ENCODE data around the gene CFAP77.

DNA sequence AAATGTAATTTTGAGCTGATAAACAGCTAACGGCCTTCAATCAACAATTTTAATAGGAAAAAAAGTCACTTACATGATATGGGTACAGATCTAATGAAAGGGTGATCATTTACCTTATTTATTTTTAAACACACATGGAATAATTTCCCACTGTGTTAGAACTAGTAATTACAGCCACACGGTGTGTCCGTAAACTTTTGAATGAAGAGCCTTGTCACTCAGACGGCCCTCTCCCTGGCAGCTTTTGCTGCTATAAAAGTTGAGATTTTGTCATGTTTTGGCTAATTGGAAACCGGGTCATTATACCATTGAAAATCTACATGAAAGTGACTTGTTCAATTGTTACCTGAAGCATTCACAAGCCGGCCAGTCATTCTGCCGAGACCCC, 15.7 kb downstream of the CFAP77 start:
- no peak for TF ChIP-seq POLR2A (IDR thresholded peaks at IDR 0.05; ENCODE audit: low read depth)
- TF ChIP-seq, protein P1, sequence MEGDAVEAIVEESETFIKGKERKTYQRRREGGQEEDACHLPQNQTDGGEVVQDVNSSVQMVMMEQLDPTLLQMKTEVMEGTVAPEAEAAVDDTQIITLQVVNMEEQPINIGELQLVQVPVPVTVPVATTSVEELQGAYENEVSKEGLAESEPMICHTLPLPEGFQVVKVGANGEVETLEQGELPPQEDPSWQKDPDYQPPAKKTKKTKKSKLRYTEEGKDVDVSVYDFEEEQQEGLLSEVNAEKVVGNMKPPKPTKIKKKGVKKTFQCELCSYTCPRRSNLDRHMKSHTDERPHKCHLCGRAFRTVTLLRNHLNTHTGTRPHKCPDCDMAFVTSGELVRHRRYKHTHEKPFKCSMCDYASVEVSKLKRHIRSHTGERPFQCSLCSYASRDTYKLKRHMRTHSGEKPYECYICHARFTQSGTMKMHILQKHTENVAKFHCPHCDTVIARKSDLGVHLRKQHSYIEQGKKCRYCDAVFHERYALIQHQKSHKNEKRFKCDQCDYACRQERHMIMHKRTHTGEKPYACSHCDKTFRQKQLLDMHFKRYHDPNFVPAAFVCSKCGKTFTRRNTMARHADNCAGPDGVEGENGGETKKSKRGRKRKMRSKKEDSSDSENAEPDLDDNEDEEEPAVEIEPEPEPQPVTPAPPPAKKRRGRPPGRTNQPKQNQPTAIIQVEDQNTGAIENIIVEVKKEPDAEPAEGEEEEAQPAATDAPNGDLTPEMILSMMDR (IDR thresholded peaks at IDR 0.05), result no peak
- TF ChIP-seq POLR2AphosphoS5 (IDR thresholded peaks at IDR 0.05), result no peak
